ENCODE data around the gene ULK2.

DNA sequence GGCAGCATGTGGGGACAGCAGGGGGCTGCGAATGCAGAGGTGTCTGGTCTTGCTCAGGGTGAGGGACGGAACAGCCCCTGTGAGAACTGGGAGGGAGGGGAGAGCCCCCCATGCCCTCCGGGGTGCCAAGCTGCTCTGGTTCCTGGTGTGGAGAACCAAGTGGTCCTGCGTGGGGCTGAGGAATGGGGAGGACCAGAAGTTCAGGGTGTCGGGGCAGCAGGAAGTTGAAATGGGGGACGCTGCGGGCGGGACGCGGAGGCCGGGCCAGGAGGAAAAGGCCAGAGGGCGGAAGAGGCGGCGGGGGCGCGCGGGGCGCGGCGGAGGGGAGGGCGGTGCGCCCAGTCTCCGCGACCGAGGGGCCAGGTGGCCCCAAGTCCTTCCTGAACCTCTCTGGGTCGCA lies 123.2 kb downstream of the ULK2 start:
- no peak for TF ChIP-seq ZNF24 (IDR thresholded peaks at IDR 0.05)
- no peak for TF ChIP-seq KAT7 (CRISPR knock-in tag; IDR thresholded peaks at IDR 0.05; ENCODE audit: borderline replicate concordance)
- no peak for TF ChIP-seq HDAC2 (CRISPR knock-in tag; IDR thresholded peaks at IDR 0.05)

Data from HepG2 (cell line).